Stimulated activated naive B cell treated with anti-CD40 and anti-IgM and Interleukin-4, amounts not matched to agents 10 μg/mL and 1 μg/mL and 100 μg/mL, for 72 hours (primary cell): Measurements from ENCODE around the gene SSTR5.

Experiments
- ATAC-seq, 2 donors: fragments of 150-1000 bp; cut with Tn5 transposase; replicated peaks; 2 replicates each; pipeline ENCODE4 v1.10.0; 2021; ENCODE audit warnings: moderate library complexity in 1 of 2
- DNase-seq: peaks from one replicate; pipeline ENCODE4 v3.0.0; 2021
- H3K27ac Mint-ChIP-seq: one replicate; pipeline ENCODE4 v1.8.0; 2022; ENCODE audit warnings: mild to moderate bottlenecking, mixed read lengths
- H3K27me3 Mint-ChIP-seq, 2 donors: one replicate each; pipeline ENCODE4 v1.8.0; 2022; ENCODE audit warnings: mixed read lengths in 2 of 2
- H3K36me3 Mint-ChIP-seq, 2 donors: one replicate each; pipeline ENCODE4 v1.8.0; 2022; ENCODE audit warnings: mixed read lengths in 2 of 2, mild to moderate bottlenecking in 1 of 2
- H3K4me1 Mint-ChIP-seq, 2 donors: one replicate each; pipeline ENCODE4 v1.8.0; 2022; ENCODE audit warnings: mixed read lengths in 2 of 2, mild to moderate bottlenecking in 1 of 2
- H3K4me3 Mint-ChIP-seq, 2 donors: one replicate each; pipeline ENCODE4 v1.8.0; 2022; ENCODE audit warnings: mild to moderate bottlenecking in 2 of 2, mixed read lengths in 2 of 2, moderate library complexity in 1 of 2
- H3K9me3 Mint-ChIP-seq, 2 donors: one replicate each; pipeline ENCODE4 v1.8.0; 2022; ENCODE audit warnings: mixed read lengths in 2 of 2, mild to moderate bottlenecking in 1 of 2

The SSTR5 gene

GRCh38 chr16:1109648-1110047 is 37.1 kb downstream of the SSTR5 start:
- Mint-ChIP-seq H3K27me3 (peaks cover 29 to 51% of the 10 kb centered on the region in 2 donors), H3K4me1 (peaks cover 0 to 1% of the 10 kb centered on the region in 2 donors), H3K4me3 (no peak overlapping the region), H3K9me3 (peaks cover 0 to 2% of the 10 kb centered on the region in 2 donors), H3K27ac (no peak overlapping the region), H3K36me3 (no peaks in the 10 kb centered on the region)
- ATAC-seq (no peak), DNase-seq (no peak)

GRCh38 chr16:1112506-1113184 is 40.1 kb downstream of the SSTR5 start:
- DNase-seq (no peak), ATAC-seq (peak in 1 of 2 donors; percentile 18)
- Mint-ChIP-seq H3K27ac (no peak overlapping the region), H3K4me1 (no peaks in the 10 kb centered on the region), H3K27me3 (peaks cover 12 to 28% of the 10 kb centered on the region in 2 donors), H3K9me3 (peaks cover 0 to 2% of the 10 kb centered on the region in 2 donors), H3K4me3 (no peak overlapping the region), H3K36me3 (no peaks in the 10 kb centered on the region)

GRCh38 chr16:1113489-1113888 is 40.9 kb downstream of the SSTR5 start:
- Mint-ChIP-seq H3K27me3 (peaks cover 12 to 22% of the 10 kb centered on the region in 2 donors), H3K4me1 (no peaks in the 10 kb centered on the region), H3K9me3 (peaks cover 0 to 2% of the 10 kb centered on the region in 2 donors), H3K4me3 (no peak overlapping the region), H3K27ac (no peak overlapping the region), H3K36me3 (no peaks in the 10 kb centered on the region)
- ATAC-seq (no peak), DNase-seq (no peak)

GRCh38 chr16:1113889-1114526 is 41.5 kb downstream of the SSTR5 start:
- no peak overlapping the region for H3K27ac Mint-ChIP-seq

GRCh38 chr16:1116693-1117077 is 44.1 kb downstream of the SSTR5 start:
- DNase-seq = no peak
- Mint-ChIP-seq H3K27ac (no peak overlapping the region), H3K4me3 (no peak overlapping the region), H3K27me3 (peaks cover 0 to 6% of the 10 kb centered on the region in 2 donors), H3K4me1 (no peaks in the 10 kb centered on the region), H3K36me3 (no peaks in the 10 kb centered on the region), H3K9me3 (no peaks in the 10 kb centered on the region)
- ATAC-seq = no peak

More at GRCh38 chr16:1113889-1114526, 41.5 kb downstream of the SSTR5 start:
- Mint-ChIP-seq H3K4me1 (no peaks in the 10 kb centered on the region), H3K9me3 (peaks cover 0 to 2% of the 10 kb centered on the region in 2 donors), H3K4me3 (no peak overlapping the region), H3K36me3 (no peaks in the 10 kb centered on the region), H3K27me3 (peaks cover 9 to 17% of the 10 kb centered on the region in 2 donors)
- no peak for ATAC-seq
- no peak for DNase-seq

- no peak for ATAC-seq
- no peak overlapping the region for H3K4me3 Mint-ChIP-seq
- no peaks in the 10 kb centered on the region for H3K4me1 Mint-ChIP-seq
- DNase-seq = no peak
- no peaks in the 10 kb centered on the region for H3K9me3 Mint-ChIP-seq
- H3K27me3 Mint-ChIP-seq = peaks cover 4 to 9% of the 10 kb centered on the region in 2 donors
- H3K27ac Mint-ChIP-seq = no peak overlapping the region
- no peaks in the 10 kb centered on the region for H3K36me3 Mint-ChIP-seq
Observed at GRCh38 chr16:1117176-1117900, 44.8 kb downstream of the SSTR5 start.

GRCh38 chr16:1117926-1118325 is 45.4 kb downstream of the SSTR5 start:
- no peaks in the 10 kb centered on the region for H3K9me3 Mint-ChIP-seq
- no peak overlapping the region for H3K4me3 Mint-ChIP-seq
- H3K27me3 Mint-ChIP-seq = peaks cover 4 to 14% of the 10 kb centered on the region in 2 donors
- no peaks in the 10 kb centered on the region for H3K36me3 Mint-ChIP-seq
- DNase-seq = no peak
- H3K27ac Mint-ChIP-seq = no peak overlapping the region
- no peaks in the 10 kb centered on the region for H3K4me1 Mint-ChIP-seq
- no peak for ATAC-seq

- Mint-ChIP-seq H3K4me3 (no peak overlapping the region), H3K4me1 (no peaks in the 10 kb centered on the region), H3K9me3 (no peaks in the 10 kb centered on the region), H3K36me3 (no peaks in the 10 kb centered on the region), H3K27me3 (peaks cover 4 to 14% of the 10 kb centered on the region in 2 donors), H3K27ac (no peak overlapping the region)
- DNase-seq (no peak), ATAC-seq (no peak)
Observed at GRCh38 chr16:1119129-1119528, 46.6 kb downstream of the SSTR5 start.

GRCh38 chr16:1119766-1120576 is 47.4 kb downstream of the SSTR5 start:
- Mint-ChIP-seq H3K4me1 (no peaks in the 10 kb centered on the region), H3K27ac (no peak overlapping the region), H3K36me3 (no peaks in the 10 kb centered on the region), H3K4me3 (no peak overlapping the region), H3K27me3 (peaks cover 4 to 14% of the 10 kb centered on the region in 2 donors), H3K9me3 (no peaks in the 10 kb centered on the region)
- peak in 1 of 2 donors; percentile 31 for ATAC-seq
- no peak for DNase-seq

GRCh38 chr16:1120577-1120941 is 48.0 kb downstream of the SSTR5 start:
- no peak overlapping the region for H3K27ac Mint-ChIP-seq
- no peak overlapping the region for H3K4me3 Mint-ChIP-seq
- ATAC-seq (no peak), DNase-seq (no peak)
- H3K36me3 Mint-ChIP-seq = no peaks in the 10 kb centered on the region
- peaks cover 4 to 16% of the 10 kb centered on the region in 2 donors for H3K27me3 Mint-ChIP-seq
- H3K4me1 Mint-ChIP-seq = no peaks in the 10 kb centered on the region
- no peaks in the 10 kb centered on the region for H3K9me3 Mint-ChIP-seq

GRCh38 chr16:1121009-1121408 is 48.5 kb downstream of the SSTR5 start:
- no peaks in the 10 kb centered on the region for H3K4me1 Mint-ChIP-seq
- no peaks in the 10 kb centered on the region for H3K9me3 Mint-ChIP-seq
- DNase-seq = no peak
- H3K27me3 Mint-ChIP-seq = peaks cover 4 to 18% of the 10 kb centered on the region in 2 donors
- H3K27ac Mint-ChIP-seq = no peak overlapping the region
- H3K36me3 Mint-ChIP-seq = no peaks in the 10 kb centered on the region
- H3K4me3 Mint-ChIP-seq = no peak overlapping the region
- no peak for ATAC-seq

GRCh38 chr16:1121601-1122397 is 49.3 kb downstream of the SSTR5 start:
- Mint-ChIP-seq H3K27ac (no peak overlapping the region), H3K4me3 (no peak overlapping the region), H3K4me1 (no peaks in the 10 kb centered on the region), H3K36me3 (no peaks in the 10 kb centered on the region), H3K9me3 (no peaks in the 10 kb centered on the region), H3K27me3 (peaks cover 4 to 15% of the 10 kb centered on the region in 2 donors)
- ATAC-seq = no peak
- no peak for DNase-seq

- DNase-seq (no peak), ATAC-seq (no peak)
- no peaks in the 10 kb centered on the region for H3K4me1 Mint-ChIP-seq
- no peaks in the 10 kb centered on the region for H3K9me3 Mint-ChIP-seq
- no peak overlapping the region for H3K4me3 Mint-ChIP-seq
- peaks cover 4 to 15% of the 10 kb centered on the region in 2 donors for H3K27me3 Mint-ChIP-seq
- no peak overlapping the region for H3K27ac Mint-ChIP-seq
- no peaks in the 10 kb centered on the region for H3K36me3 Mint-ChIP-seq
Observed at GRCh38 chr16:1122398-1122765, 49.8 kb downstream of the SSTR5 start.
